Uterus (tissue), 2 donors: ENCODE data around the gene NEURL3.

Source experiments
- CTCF ChIP-seq, 4 experiments: fragments of 200-600 bp in 2 of 4; fragments of 450-650 bp in 2 of 4; sonication (generic) in 2 of 4; IDR thresholded peaks; one replicate each; pipeline ENCODE4 v1.5.1; 2016 to 2019; ENCODE audit warnings: antibody characterized with exemption in 4 of 4, mild to moderate bottlenecking in 2 of 4, moderate library complexity in 1 of 4
- POLR2A ChIP-seq, 2 donors: fragments of 450-650 bp; IDR thresholded peaks; one replicate each; pipeline ENCODE4 v1.6.1; 2016; ENCODE audit warnings: antibody characterized with exemption in 2 of 2, mild to moderate bottlenecking in 1 of 2, moderate library complexity in 1 of 2

DNA sequence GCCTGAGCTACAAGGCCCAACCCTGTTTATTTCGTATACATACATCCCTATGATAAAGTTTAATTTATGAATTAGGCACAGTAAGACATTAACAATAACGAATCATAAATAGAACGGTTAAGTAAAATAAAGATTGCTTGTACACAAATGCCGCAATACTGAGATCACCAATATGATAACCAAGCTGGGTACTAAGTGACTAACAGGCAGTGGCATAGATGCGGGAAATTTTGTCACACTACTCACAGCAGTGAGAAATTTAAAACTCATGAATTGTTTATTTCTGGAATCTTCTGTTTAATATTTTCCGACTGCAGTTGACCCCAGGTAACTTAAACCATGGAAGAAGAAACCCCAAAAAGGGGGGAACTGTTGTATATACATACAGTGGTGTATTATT lies 33.4 kb downstream of the NEURL3 start:
- TF ChIP-seq POLR2A (IDR thresholded peaks at IDR 0.05), result no peak
- TF ChIP-seq CTCF (IDR thresholded peaks at IDR 0.05), result no peak
